ENCODE results near the gene TMEM101.

- TF ChIP-seq EZH2 (IDR thresholded peaks at IDR 0.05; ENCODE audit: insufficient read depth, poor library complexity, severe bottlenecking): no peak
- no peak for TF ChIP-seq EZH2phosphoT487 (IDR thresholded peaks at IDR 0.05; ENCODE audit: insufficient read depth, low read depth)
Observed at GRCh38 chr17:44006272-44006597, 8.5 kb downstream of the TMEM101 start.
